GM19324 (cell line): ENCODE results near the gene CXXC5.

Experiments
- ATAC-seq: cut with Tn5 transposase; IDR thresholded peaks from one replicate; pipeline ENCODE4 v1.9.1; 2021; ENCODE audit warnings: mild to moderate bottlenecking, moderate library complexity; ENCODE audit not compliant: unreplicated experiment, low FRiP score

Gene CXXC5

DNA sequence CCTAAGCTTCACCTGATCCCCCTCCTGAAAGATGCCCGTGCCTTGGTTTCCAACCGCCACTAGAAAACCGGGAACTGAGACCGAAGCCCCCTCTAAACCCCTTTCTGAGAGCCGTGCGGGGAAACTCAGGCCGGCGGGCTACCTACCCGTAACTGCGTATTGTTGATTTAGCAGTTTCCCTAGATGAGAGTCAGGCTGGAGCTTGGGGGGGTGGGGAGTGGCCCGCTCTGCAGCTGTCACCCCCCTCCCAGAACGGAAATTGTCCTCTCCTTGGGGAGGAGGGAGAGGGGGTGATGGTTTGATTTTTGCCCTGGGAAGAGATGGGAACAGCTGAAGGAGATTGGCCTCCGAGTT, 2.5 kb downstream of the CXXC5 start:
- ATAC-seq: no peak

DNA sequence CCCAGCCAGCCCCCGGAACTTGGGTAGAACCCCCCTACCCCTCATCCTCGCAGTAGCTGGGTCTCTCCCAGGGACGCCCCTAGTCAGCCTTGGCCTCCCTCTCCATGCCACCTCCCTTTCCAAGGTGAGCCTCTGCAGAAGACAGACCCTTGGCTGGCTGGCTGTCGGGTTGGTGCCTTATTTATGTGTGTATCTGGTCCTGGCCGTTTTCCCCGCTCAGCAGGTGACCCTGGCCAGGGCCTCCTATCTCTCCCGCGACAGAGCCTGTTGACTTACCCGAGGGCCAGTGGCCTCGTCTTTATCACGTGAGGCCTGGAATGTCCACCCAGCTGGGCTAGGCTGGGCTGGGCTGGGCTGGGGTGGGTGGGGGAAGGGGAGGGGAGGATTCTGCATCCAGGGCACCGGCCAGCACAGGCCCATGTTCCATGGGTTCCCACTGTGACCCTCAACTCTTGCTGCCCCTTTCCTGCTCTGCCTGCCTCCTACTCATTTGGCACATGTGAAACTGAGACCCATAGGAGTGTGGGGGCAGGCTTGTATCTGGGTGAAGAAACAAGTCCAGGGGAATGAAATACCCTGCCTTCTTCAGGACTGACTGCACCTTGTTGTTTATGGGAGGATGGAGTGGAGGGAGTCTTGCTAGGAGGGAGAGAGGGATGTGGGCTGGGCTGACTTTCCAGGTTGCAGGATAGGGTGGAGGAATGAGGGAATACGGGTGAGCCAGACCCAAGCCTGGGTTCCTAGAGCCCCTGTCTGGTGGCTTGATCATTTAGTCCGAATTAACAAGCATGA, 3.1 kb downstream of the CXXC5 start:
- no peak for ATAC-seq

DNA sequence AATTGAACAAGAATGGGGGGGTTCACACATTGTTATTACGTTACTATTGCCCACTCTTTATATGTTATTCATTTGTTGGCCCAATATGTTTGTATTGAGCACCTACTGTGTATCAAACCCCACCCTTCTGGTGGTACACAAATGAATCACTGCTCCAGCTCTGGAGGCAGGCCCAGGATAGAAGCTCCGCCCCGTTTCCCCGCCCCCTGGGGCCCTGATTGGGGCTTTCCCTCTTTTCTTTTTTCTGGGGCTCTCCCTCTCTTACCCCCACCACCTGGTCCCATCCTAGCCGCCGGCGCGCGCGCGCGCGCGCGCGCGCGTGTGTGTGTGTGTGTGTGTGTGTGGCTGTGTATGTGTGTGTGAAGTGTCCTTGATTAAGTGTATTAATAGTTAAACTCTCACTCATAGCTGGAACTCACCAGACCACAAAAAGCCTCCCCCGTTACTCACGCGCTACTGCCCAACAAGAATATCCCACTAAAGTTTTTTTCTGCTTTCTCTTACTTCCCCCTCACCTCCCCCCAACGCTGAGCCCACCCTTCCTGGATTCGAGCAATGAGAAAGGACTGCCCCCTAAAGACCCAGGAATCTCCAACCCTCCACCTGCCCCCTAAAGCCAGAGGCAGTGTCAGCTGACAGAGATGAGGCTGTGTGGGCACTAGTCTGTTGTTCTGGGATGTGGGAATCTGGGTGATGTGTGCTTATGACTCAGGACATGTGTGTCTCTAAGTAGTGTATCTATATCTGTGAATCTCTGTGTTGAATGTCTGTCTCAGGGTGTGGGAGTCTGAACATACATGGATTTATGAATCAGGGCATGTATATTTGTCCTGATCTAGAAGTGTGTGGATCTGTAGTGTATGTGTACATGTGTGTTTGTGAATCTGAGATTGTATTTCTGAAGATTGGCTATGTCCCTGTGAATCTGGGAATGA, 4.0 kb downstream of the CXXC5 start:
- ATAC-seq: peak; percentile 33

DNA sequence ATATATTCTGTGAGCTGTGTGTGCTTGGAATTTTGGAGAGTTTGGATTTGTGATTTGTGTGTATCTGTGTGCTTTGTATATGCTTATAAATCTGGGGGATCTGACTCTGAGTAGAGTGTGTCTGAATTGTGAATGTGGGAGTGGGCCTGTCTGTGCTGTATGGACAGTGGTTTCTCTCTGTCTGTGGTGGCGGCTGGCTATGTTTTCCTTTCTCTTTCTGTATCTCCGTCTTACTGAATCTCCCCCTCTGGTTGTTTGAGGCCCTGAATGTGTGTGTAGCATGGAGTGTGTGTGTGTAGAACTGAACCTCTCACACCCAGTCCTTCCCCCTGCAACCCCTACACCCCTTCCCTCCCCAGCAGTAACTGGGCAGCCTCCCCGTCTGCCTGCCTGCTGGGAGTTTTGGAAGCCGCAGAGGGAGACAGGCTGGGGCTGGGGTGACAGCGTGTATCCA, 4.7 kb downstream of the CXXC5 start:
- no peak for ATAC-seq

DNA sequence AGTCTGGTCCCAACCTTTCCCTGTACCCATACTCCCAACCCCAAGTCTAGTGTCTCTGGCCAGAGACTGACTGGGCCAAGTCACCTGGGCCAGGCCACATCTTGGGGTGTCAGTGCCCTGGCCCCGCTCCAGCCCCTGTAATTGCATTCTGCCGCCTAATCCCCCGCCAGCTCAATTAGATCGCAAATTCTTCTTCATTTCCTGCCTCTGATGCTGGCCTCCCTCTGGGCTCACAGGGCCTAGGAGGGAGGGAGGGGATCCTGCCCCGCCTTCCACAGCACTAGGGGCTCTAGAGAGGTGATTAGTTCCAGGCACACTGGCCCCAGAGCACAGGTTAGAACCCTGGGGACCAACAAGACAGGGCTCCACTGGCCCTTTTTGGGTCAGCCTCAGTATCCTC, 5.5 kb downstream of the CXXC5 start:
- ATAC-seq: no peak

DNA sequence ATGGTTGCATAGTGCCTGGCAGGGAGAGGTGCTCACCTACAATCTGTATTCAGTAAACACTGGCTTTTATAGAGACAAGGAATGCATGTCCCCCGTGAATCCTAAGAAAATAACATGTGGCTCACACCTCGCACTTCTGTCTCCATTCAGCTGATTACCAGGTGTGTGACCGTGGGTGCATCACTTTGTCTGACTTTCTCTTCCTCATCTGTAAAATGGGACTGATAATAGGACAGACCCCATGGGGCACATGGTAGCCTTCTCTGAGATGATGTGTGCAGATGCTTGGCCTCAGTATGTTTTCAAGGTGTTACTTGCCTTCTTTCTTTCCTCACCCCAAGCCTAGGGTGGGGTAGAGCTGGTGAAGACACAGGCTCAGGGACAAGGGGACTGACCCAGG, 6.3 kb downstream of the CXXC5 start:
- ATAC-seq: no peak

DNA sequence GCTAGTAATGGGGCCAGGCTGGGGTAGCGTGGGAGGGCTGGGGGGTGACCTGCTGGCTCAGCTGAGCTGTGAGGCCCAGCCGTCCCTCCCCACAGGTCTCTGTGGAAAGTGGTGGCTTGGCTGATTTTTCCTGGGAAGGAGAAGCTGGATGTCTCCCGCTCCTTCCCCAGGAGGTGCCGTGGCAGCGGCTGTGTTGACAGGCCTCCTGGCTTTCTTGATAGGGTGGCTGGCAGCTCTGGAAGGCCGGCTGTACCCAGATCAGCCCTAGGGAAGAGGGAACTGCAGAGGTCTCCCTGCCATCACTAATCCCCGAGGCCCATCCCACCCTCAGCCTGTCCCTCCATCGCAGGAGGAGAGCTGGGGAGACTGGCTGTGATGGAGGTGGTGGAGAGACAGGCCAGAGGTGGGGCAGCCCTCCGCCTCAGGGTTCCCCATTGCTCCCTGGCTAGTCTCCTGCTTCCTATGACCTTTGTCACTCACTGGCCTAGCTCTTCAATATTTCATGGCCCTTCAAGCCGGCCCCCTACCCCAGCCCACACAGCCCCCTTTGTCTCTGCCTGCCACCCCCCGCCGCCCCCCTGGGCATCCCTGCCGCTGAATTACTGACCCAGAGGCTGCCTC, 6.8 kb downstream of the CXXC5 start:
- no peak for ATAC-seq

DNA sequence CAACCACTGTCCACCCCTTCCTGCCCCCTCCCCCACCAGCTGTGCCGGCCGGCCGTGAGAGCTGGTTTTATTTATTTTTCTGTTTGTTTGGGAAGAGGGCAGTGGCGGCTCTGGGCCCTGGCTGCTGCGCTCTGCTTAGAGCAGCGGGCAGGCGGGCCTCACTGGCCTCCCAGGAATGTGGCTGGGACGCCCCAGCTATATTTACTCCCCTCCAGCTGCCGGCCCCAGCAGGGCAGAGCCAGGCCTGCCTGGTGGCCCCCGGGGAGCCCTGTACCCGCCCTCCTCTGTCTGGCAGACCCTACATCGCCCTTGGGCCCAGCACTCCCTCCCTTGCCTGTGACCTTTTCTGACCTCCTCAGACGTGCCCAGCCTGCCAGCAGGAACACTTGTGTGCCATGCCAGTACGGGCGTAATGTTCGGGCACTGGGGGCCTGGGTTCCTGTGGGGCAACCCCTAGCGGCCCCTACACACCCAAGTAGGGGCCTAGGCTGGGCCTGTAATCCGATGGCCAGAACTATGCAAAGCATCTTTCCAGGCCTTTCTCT, 7.7 kb downstream of the CXXC5 start:
- no peak for ATAC-seq

DNA sequence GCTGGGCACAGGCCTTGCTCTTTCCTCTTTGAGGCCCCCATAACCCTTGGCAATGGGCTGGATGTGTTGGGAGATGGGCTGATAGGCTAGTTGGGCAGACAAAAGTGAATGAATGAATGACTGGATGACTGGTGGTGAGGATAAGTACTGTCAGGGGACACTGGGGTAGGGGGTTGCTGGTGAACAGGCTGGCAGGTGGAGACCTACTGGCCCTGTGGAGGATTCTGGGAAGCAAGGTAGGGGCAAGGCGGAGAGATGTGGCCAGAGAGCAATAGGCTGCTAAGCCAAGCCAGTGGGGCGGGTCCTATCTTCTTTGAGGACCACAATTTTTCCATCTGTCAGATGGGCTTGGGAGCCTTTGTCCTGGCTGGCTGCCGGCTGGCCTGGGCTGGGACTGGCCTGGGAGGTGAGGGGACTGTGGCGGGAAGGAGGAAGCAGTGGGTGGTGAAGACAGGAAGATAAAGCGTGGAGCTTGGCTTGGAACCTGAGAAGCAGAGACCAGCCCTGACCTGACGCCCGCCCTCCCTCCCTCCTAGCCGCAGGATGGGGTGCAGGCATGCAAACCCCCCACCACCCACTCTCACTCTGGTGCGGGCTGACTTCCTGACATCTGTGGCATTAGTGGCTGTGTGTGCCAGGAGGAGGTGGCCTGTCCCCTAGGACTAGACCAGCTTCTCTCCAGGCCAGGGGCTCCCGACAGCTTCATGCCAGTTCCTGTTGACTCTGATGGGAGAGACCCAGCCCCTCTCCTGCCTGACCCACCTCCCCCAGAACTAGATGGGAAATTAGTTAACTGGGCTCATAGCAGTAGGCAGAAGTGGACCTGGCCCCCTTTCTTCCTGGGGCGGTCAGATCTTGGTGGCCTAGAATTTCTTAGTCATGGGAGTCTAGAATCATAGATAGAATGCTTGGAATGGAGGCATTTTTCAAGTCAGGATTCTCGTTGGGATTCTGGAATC, 9.5 kb downstream of the CXXC5 start:
- ATAC-seq: no peak

DNA sequence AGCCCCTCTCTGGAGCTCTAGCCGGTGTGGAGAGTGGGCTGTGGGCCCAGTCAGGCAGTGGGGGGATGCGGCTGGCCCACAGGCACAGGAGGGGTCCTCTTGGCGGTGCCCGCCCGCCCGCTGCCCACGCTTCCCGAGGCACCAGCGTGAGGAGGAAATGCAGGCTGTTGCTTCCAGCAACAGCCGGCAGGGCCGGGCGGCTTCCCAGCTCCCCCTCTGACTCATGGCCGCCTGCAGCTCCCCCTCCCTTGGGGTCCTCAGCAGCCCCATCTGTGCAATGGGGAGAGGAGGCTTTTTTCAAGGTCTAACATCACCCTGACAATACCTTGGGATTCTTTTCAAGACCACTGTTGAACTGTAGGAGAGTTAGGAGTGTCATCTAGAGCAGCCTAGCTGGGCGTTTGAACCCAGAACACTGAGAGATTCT, 10.4 kb downstream of the CXXC5 start:
- ATAC-seq: no peak

DNA sequence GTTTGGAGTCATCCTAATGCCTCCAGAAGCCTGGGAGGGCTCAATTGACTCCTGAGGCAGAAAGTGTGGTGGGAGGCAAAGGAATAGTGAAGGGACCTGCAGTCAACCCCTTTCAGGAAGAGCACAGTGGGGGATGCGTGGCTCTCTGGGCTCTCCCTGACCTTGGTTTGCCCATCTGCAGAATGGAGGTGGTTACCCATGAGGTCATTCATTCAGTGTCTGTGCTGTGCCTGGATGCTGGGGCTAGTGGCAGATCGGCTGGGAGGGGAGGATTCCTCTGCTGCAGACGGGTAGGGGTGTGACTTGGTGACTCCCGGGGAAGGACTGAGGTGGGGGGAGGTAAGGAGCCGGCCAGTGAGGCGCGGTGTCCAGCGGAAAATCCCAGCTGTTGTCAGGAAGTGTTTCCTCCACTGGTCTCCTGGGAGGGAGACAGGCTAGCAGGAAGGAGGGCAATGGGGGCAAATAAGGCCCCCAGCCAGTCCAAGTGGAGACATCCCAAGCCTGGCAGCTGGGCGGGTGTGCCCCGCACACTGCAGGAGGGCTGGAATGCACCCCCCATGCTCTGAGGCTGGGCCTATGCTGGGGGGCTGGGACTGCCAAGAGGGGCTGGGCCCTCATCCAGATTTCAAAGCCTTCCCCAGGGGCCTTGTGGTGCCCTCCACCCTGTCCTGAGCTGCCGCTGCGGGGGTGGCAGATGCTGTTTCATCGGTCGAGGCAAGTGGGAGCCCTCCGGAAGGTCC, 10.9 kb downstream of the CXXC5 start:
- ATAC-seq: no peak

DNA sequence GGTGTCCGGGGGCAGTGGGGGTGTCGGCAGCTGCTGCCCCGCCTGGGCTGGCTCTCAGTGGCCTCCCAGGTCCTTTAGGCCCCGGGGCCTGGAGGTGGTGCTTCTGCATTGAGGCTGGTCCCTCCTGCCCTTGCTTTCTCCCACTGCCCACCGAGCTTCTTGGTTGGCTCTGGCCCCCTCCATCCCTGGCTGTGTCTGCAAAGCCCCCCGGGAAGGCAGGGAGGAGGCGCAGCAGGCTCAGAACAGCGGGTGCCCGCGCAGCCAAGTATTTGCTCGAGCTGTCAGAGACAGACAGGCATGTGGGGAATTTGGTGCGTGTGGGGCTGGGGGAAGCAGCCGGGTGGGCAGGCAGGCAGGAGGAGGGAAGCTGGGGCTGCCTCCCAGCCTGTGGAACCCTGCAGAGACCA, 11.5 kb downstream of the CXXC5 start:
- no peak for ATAC-seq

DNA sequence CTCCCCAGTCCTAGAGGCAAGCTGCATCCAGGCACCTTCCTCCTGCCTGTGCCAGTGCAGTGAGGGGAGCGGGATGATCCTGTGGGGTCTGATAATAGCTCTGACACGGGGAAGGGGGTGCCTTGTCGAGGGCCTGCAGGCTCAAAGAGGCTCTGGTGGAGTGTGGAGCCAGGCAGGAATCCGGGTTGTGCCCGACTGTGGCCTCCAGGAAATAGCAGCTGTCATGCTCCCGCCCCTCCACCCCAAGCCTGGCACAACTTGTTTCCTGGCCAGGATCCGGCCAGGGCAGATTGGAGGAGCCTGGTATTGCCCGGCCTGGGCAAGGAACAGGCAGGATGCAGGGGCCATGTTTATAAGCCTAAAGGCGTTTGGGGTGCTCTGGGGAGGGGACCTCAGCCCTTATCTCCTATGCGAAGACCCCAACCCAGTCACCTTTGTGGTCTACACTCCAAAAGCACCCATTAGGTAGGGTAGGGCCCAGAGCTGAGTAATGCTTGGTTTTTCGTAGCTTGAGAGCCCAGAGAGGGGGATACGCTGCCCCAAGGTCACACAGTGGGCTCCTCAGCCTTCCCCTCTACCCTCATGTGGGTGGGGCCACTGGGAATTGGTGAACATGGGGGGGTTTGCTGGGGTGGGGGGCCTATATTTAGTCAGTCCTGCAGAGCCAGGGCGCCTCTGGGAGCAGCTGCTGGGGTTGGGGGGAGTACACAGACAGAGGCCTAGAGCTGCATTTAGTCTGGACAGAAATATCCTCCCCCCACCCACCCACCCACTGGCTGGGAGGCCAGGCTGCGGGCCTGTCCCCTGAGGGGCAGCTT, 12.2 kb downstream of the CXXC5 start:
- no peak for ATAC-seq

DNA sequence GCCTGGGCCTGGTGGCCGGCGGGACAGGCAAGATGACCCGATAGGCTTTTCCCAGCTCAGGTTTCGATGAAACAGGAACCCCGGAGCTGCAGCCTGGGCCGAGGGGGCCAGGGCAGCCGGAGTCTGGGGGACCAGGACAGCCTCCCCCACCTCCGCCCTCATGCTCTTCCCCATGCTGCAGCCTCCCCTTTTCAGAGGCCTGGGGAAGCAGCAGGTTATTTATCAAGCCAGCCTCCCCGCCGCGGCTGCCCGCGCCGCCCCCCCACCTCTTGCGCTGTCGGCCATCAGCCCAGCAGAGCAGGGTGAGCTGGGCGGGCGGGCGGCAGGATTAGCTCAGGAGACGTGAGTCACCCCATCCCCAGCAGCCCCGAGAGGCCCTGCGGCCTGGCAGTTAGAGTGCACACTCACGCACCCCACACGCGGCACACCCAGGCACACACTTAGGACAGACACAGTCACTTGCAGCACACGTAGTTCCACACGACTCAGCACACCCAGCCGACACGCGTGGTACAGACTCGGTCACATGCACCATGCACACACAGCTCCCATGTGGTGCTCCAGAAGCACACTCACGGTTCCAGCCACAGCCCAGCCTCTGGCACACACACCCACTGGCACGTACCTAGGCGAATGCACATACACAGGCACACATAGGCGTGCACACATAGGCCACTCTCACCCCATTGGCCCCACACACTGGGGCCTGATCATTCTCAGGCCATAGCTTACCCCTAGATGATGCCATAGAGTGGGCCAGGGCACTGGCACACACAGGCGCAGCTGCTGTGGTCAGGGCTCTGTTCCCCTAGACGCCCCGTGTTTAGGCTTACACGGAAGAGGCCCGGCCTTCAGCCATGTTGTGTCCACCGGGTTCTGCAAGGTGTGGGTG, 13.0 kb downstream of the CXXC5 start:
- no peak for ATAC-seq

DNA sequence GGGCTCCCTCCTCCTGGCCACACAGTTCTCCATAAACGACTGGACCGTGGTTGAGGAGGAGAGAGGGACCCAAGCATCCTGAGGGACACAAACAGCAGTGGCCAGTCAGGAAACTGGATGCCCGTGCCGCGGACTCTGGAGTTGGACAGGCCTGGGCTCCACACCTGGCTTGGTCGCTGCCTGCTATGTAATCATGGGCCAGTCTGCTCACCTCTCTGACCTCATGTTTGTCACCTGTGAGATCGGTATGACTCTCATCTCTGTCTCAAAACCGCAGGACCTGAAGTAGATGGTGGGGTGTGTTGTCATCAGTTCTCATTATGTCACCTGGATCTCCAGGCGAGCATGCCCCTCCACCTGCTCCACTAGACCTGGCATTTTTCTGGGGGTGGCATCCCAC, 14.5 kb downstream of the CXXC5 start:
- ATAC-seq: no peak

DNA sequence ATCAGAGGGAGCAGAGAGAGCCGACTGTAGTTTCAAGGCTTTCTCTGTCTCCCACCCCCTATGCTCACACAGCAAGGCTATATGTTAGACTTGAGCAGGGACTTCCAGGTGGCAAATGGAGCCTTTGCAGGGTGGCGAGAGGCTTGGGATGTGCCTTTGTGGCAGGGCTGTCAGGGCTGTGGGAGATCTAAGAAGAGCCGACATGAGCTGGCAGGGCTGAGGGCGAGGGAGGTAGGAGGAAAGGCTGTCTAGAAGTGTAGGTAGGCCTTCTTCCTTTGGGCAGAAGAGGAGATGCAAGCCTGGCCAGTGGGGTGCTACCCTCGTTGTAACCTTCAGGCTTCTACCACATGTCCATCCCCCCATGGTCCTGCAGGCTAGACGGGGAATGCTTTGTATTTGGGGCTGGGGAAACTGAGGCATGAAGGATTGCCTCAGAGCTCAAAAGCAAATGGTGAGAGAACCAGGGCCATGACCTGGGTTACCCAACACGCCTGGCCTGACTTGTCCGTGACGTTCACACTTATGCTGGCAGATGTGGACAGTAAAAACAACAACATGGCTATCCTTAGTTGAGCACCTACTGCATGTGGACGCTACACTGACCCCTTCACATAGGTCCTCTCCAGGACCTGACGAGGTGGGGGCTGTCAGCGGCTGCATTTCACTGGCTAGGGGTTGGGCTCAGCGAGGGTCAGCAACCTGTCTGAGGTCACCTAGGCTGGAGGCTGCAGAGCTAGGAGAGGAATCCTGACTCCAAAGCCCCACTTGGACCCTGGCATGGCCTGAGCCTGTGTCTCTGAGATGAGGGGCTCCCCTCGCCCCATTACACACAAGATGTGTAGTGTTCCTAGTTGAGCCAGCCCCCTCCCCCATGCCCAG, 15.3 kb downstream of the CXXC5 start:
- ATAC-seq: no peak
